Effector memory CD4-positive, alpha-beta T cell (primary cell): ENCODE data around the gene RTTN.

Experiments used
- DNase-seq, 3 donors: peaks; one replicate each; pipeline ENCODE4 v3.0.0-alpha.2; 2020
- H3K27ac ChIP-seq: 2 replicates; pipeline ENCODE4 v1.7.0; 2013; ENCODE audit warnings: mild to moderate bottlenecking, low read length, moderate library complexity; ENCODE audit not compliant: insufficient read depth, poor library complexity, severe bottlenecking
- H3K27me3 ChIP-seq: replicated peaks from 2 replicates; pipeline ENCODE4 v1.7.0; 2013; ENCODE audit warnings: mild to moderate bottlenecking, low read length; ENCODE audit not compliant: insufficient read depth, control insufficient read depth, poor library complexity, severe bottlenecking
- H3K36me3 ChIP-seq: 2 replicates; pipeline ENCODE4 v1.7.0; 2013; ENCODE audit warnings: mild to moderate bottlenecking, low read length, moderate library complexity; ENCODE audit not compliant: control insufficient read depth, insufficient read depth
- H3K4me1 ChIP-seq: 2 replicates; pipeline ENCODE4 v1.7.0; 2013; ENCODE audit warnings: low read length, mild to moderate bottlenecking; ENCODE audit not compliant: control insufficient read depth, insufficient read depth, poor library complexity, severe bottlenecking
- H3K4me3 ChIP-seq: 2 replicates; pipeline ENCODE4 v1.7.0; 2013; ENCODE audit warnings: low read length, low read depth, mild to moderate bottlenecking; ENCODE audit not compliant: insufficient read depth, poor library complexity, severe bottlenecking
- H3K9me3 ChIP-seq: 2 replicates; pipeline ENCODE4 v1.7.0; 2013; ENCODE audit warnings: mild to moderate bottlenecking, low read length, moderate library complexity; ENCODE audit not compliant: control insufficient read depth

Gene RTTN

DNA sequence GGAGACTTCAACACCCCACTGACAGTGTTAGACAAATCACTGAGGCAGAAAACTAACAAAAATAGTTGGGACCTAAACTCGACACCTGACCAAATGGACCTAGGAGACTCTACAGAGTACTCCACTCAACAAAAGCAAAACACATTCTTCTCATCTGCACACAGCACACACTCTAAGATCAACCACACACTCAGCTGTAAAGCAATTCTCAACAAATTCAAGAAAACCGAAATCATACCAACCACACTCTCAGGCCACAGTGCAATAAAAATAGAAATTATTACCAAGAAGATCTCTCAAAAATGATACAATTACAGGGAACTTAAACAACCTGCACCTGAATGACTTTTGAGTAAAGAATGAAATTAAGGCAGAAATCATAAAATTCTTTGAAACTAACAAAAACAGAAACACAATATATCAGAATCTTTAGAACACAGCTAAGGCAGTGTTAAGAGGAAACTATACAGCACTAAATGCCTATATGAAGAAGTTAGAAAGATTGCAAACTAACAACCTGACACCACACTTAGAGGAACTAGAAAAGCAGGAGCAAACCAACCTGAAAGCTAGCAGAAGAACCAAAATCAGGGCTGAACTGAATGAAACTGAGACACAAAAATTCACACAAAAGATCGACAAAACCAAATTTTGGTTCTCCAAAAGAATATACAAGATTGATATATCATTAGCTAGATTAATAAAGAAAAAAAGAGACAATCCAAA is 46.3 kb downstream of the RTTN start:
- Histone ChIP-seq H3K27me3 (no peaks in the 10 kb centered on the region), H3K9me3 (no peaks in the 10 kb centered on the region), H3K27ac (no peak overlapping the region), H3K4me3 (no peak overlapping the region), H3K4me1 (no peaks in the 10 kb centered on the region), H3K36me3 (peaks cover 6% of the 10 kb centered on the region)
- DNase-seq: no peak

DNA sequence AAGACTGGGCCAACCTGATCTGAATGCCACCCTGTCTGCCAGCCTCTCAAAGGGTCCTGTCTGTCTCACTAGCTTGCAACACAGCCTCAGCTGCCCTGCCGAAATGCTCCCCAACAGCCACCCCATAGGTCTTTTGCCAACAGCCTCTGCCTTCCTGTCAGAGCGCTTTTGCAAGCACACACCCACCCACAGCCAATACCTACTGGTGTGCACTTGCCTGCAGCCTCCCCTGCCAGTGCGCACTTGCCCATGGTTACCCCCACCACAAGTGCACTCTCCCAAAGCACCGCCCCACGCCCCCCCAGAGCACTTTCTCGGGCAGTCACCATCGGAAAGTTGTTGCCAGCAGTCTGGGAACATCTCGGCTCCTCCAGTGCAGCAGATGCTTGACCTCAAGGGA is 48.6 kb downstream of the RTTN start:
- Histone ChIP-seq H3K27me3 (no peaks in the 10 kb centered on the region), H3K9me3 (no peaks in the 10 kb centered on the region), H3K4me1 (no peaks in the 10 kb centered on the region), H3K4me3 (no peak overlapping the region), H3K36me3 (no peaks in the 10 kb centered on the region), H3K27ac (no peak overlapping the region)
- no peak for DNase-seq

DNA sequence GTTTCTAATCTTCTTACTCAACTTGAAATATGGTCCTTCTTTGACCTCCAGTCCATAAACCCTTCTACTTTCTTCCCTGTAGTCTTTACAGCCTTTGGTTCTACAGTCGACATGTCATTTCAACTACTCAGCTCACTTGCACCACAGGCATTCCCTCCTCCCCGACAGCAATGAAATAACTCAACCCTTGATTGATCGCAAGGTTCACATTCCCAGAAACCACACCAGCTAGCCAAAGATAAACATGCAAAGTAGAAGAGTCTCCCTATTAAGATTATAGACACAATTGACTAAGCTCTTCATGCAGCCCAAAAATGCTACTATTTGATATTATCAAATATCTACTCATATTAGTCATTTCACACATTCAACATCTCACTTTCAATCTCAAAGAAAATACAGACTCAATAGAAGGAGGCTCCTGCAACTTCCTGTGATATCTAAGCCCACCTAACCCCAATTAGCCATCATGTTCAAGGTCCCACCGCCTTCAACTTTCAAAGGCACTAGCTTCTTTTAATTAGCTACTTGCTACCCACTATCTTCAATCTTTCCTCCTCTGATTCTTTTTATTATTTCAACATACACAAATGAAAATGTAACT is 50.8 kb downstream of the RTTN start:
- Histone ChIP-seq H3K4me3 (no peak overlapping the region), H3K4me1 (no peaks in the 10 kb centered on the region), H3K27ac (no peak overlapping the region), H3K36me3 (peaks cover 7% of the 10 kb centered on the region), H3K27me3 (no peaks in the 10 kb centered on the region), H3K9me3 (no peaks in the 10 kb centered on the region)
- no peak for DNase-seq

DNA sequence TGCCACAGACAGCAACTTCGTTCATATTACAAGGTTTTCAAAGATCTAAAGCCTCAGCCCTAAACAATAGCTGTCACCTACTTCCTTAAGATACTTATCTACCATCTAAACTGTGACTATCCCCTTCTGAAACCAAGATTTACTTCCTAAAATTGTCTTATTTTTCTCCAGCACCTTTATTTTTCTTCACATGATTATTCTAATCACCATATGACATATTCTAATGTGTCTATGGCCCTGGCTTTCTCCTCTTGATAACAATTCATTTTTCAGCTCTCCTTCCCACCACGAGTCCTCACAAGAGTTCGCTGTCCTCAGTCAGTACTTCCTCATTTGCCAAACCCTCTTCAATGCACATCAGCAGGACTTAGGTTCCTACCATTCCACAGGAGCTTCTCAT is 53.9 kb downstream of the RTTN start:
- Histone ChIP-seq H3K4me1 (no peaks in the 10 kb centered on the region), H3K9me3 (no peaks in the 10 kb centered on the region), H3K36me3 (peaks cover 19% of the 10 kb centered on the region), H3K27ac (no peak overlapping the region), H3K4me3 (no peak overlapping the region), H3K27me3 (no peaks in the 10 kb centered on the region)
- DNase-seq: no peak

DNA sequence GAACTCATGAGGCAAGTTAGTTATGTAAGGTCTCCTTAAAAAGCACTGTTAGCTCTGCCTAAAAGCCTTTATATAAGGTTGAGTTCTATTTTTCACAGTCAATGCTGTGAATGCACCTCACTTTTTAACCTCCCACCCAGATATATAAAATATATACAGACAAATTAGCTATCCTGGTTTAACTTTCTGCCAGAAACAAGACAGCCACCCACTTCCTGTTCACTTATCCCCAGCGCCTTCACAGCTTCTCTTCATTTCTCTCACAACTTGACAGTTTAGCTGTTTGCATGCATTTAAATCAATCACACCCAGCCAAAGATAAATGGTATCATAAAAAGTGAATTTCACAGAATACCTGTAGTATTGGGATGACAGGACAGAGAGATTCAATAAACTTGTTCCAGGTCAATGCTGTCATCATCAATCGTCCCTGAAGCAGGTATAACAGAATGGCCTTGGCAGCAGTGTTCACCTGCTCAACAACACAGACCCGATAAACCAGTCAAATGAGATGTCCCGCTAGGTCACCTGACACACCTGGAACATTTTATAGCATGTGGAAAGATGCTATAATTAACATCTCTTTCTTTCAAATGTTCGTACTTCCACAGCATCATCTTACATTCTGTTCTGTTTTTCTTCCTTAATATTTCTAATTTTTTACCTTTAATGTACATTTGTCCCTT is 55.7 kb downstream of the RTTN start:
- H3K27me3 ChIP-seq: no peaks in the 10 kb centered on the region
- no peak overlapping the region for H3K4me3 ChIP-seq
- H3K27ac ChIP-seq: no peak overlapping the region
- no peaks in the 10 kb centered on the region for H3K9me3 ChIP-seq
- no peaks in the 10 kb centered on the region for H3K4me1 ChIP-seq
- H3K36me3 ChIP-seq: peaks cover 24% of the 10 kb centered on the region
- no peak for DNase-seq

DNA sequence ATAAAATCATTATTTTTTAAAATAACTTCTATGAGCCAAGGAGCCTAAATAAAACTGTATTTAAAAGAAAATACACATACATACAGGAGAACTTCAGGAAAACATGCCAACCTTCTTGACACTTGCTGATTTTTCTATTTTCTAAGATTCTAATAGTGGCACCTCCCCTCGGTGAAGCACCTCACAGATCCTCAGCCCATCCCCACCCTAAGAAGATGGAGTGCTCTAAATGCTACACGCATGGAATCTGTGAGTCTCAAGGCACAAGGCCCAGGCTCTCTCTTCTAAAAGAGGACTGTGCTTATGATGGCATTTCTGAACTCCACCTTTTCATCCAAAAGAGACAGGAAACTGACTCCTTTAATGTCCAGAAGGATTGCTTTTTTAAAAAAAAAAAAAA is 56.3 kb downstream of the RTTN start:
- no peaks in the 10 kb centered on the region for H3K4me1 ChIP-seq
- DNase-seq: no peak
- H3K9me3 ChIP-seq: no peaks in the 10 kb centered on the region
- peaks cover 24% of the 10 kb centered on the region for H3K36me3 ChIP-seq
- no peak overlapping the region for H3K27ac ChIP-seq
- H3K27me3 ChIP-seq: no peaks in the 10 kb centered on the region
- H3K4me3 ChIP-seq: no peak overlapping the region

DNA sequence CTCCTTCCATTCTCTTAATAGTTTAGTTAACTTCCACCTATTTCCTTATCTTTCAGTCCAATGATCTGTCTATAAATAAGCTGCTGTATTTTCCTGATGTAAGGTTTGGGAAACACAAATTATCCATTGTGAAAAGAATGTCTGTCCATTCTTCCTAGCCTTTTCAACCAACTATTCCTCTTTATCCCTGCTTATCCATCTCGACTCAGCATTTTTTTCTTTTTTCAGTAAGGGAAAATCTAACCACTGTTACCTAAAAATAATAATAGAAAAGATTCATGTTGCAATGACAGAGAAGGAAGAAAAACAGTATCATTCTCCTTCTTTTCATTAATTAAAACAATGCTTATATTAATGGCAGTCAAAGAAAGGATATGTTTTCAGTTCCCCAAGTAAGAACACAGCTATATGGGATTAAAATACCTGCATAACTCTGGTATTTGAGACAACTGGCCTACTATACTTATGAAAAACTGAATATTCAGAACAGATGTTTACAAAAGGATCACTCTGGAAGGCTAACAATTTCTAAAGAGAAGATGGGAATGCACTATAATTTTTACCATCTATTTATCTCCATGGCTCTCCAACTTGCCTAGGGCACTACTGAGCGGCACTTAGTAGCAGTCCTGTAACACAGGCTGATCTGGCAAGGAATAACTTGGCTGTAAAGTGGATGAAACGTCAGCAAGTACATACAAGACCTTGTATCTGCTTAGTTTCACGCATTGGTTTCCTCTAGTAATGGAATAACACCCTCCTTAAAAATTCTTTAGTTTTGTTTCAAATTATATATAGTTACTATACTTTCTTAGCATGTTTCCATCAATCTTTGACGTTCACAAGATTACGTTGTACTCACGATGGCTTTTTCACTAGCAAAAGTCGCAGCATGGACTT is 57.2 kb downstream of the RTTN start:
- peaks cover 24% of the 10 kb centered on the region for H3K36me3 ChIP-seq
- DNase-seq: no peak

DNA sequence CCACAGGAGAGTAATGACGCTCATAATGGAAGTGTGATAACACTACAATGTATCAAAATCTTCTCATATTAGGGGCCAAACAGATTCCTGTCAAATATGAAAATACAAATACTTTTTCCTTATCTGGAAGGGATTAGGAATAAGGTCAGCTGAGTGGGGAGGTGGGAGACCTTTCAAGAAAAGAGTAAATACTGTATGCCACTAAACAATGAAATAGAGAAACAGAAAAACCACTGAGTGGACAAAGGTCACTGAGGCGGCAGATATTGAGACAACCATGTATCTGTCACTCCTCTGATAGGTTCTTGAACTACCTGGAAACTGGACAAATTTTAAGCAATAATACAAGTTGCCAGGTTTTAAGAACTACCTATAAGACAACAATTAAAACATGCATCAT is 59.3 kb downstream of the RTTN start:
- no peak overlapping the region for H3K27ac ChIP-seq
- H3K36me3 ChIP-seq: peaks cover 24% of the 10 kb centered on the region
- no peaks in the 10 kb centered on the region for H3K4me1 ChIP-seq

More for the DNA sequence above, 57.2 kb downstream of the RTTN start:
- Histone ChIP-seq H3K27ac (no peak overlapping the region), H3K4me3 (no peak overlapping the region), H3K4me1 (no peaks in the 10 kb centered on the region), H3K27me3 (no peaks in the 10 kb centered on the region), H3K9me3 (no peaks in the 10 kb centered on the region)

DNA sequence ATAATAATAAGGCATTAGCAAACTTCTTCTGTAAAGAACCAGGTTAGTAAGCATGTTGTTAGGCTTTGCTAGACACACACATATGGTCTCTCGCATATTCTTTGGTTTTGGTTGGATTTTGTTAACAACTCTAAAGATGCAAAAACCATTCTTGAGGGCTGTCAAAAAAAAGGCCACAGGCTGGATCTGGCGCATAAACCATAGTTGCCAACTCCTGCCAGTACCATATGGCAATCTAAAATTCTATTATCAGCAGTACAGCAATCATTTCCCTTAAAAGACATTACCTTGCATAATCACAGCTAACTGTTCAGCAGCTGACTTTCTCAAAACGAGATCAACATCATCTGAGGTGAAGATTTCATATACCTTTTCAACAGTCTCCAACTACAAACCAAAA is 63.5 kb downstream of the RTTN start:
- Histone ChIP-seq H3K4me1 (no peaks in the 10 kb centered on the region), H3K27ac (no peak overlapping the region), H3K4me3 (no peak overlapping the region), H3K36me3 (peaks cover 5% of the 10 kb centered on the region), H3K9me3 (no peaks in the 10 kb centered on the region), H3K27me3 (no peaks in the 10 kb centered on the region)
- no peak for DNase-seq

More for the DNA sequence above, 59.3 kb downstream of the RTTN start:
- Histone ChIP-seq H3K27me3 (no peaks in the 10 kb centered on the region), H3K4me3 (no peak overlapping the region), H3K9me3 (no peaks in the 10 kb centered on the region)
- no peak for DNase-seq
